Testis (tissue), 5 donors: ENCODE results near the gene TBC1D9. TPM values are rescaled to one million over a fixed set of nuclear protein-coding genes. Genes with fewer than 3 reads are reported as not detected.

ENCODE experiments used
- DNase-seq: peaks from one replicate; pipeline ENCODE4 v3.0.0-alpha.2; 2019
- H3K27ac ChIP-seq, 2 donors: fragments of 200-600 bp; sonication (generic); one replicate each; pipeline ENCODE4 v1.5.1; 2019
- H3K27me3 ChIP-seq: fragments of 200-600 bp; sonication (generic); one replicate; pipeline ENCODE4 v1.5.1; 2019
- H3K36me3 ChIP-seq: fragments of 200-600 bp; sonication (generic); one replicate; pipeline ENCODE4 v1.5.1; 2017; ENCODE audit warnings: low read depth; ENCODE audit errors: missing control alignments
- H3K4me1 ChIP-seq: fragments of 200-600 bp; sonication (generic); one replicate; pipeline ENCODE4 v1.5.1; 2019
- H3K4me3 ChIP-seq, 2 donors: fragments of 200-600 bp; sonication (generic); one replicate each; pipeline ENCODE4 v1.5.1; 2017 to 2019
- H3K9me3 ChIP-seq: fragments of 200-600 bp; sonication (generic); one replicate; pipeline ENCODE4 v1.5.1; 2017
- POLR2A ChIP-seq: fragments of 450-650 bp; IDR thresholded peaks from one replicate; pipeline ENCODE4 v1.6.1; 2017; ENCODE audit warnings: antibody characterized with exemption, mild to moderate bottlenecking, moderate library complexity
- WGBS, 2 donors: methylation state at CpG; one replicate each; pipeline ENCODE4 v1.1.5; 2018; 5-methylcytosine and 5-hydroxymethylcytosine counted together
- intact Hi-C: fragments of 100-400 bp; cut with DNase I; formaldehyde crosslinking; loops from one replicate; pipeline ENCODE4 v1.15.1; 2023; ENCODE audit warnings: low total_unique reads
- long read RNA-seq, 2 donors: transcript quantifications; one replicate each; lab custom pipeline, GENCODE V29; 2026
- polyA plus RNA-seq: library from polyadenylated mRNA; stranded (reverse); fragments of 350-450 nt; fragmentation: Illumina TruSeq; extraction: RNeasy Lipid Tissue Mini Kit (QIAGEN cat#74804); gene quantifications from one replicate; pipeline ENCODE4 v1.2.3, GENCODE V29; 2014; ENCODE audit warnings: low read depth, low replicate concordance; ENCODE audit not compliant: insufficient read depth
- total RNA-seq, 2 donors: library from RNA; depleted of rRNA; stranded (reverse); fragments of >200 nt; gene quantifications; one replicate each; pipeline ENCODE4 v1.2.3, GENCODE V29; 2016
- TF ChIP-seq, protein P1 (sequence below), 3 experiments: fragments of 450-650 bp in 2 of 3; fragments of 200-600 bp in 1 of 3; sonication (generic) in 1 of 3; IDR thresholded peaks; one replicate each; pipeline ENCODE4 v1.5.1; 2016 to 2019; ENCODE audit warnings: antibody characterized with exemption in 3 of 3, mild to moderate bottlenecking in 2 of 3, moderate library complexity in 1 of 3

TBC1D9 gene
- total RNA-seq (10 to 100 TPM in 1 of 2 donors, 1 to 10 TPM in 1; 9.8 to 13.1 TPM), polyA plus RNA-seq (8.6 TPM)
- long read RNA-seq, donor 1, full-length matches to known transcripts: 1 of 6 reads
- long read RNA-seq, donor 1, partial matches to known transcripts: 5 of 6 reads
- long read RNA-seq, donor 1, other reads (novel, unspliced or antisense): 0 of 6 reads
- long read RNA-seq, donor 2, full-length matches to known transcripts: 2 of 2 reads
- long read RNA-seq, donor 2, partial matches to known transcripts: 0 of 2 reads
- long read RNA-seq, donor 2, other reads (novel, unspliced or antisense): 0 of 2 reads

DNA sequence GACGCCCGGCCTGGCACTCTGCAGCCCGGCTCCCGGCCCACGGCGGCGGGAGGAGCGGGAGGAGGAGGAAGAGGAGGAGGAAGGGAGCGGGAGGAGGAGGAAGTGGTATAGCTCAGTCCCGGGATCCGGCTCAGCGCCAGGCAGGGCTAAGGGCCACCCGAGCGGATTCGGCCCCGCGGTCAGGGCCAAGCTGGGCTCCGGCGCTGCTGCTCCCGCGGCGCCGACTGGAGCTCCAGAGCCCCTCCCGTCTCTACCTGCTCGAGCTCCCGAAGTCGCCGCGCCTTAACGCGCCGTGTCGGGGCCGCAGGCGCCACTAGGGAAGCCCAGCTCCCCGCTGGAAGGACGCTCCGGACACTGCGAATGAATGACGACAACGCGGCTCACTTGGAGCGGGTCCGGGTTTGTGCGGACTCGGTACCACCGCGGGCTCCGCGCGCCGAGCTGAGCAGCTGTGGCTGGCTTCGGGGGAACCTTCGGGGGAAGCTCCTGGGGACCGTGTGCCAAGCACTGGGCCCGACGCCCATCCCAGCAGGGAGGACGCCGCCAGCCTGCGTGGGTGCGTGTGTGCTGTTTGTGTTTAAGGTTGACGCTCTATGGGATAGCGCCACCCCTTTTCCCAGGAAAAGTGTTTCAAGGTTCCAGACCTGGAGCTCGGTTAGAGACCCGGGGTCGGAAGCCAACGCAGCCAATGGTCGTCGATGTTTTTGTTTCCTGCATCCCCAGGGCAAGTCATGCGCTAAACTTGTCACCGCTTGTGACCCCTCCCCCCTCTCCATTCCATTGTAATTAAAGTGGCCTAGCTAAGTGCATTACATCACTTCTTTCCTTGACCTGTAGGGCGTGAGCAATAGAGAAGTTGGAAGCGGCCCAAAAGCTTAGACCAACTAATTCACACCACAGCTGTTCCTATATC, at the start of gene TBC1D9:
TBC1D9 (minus strand) TSS at position 67 of the 913 bp plus-strand sequence. CDS start 340 bp downstream, outside the sequence.
- Histone ChIP-seq H3K9me3 (no peaks in the 10 kb centered on the region), H3K4me1 (peaks cover 13% of the 10 kb centered on the region), H3K4me3 (peak within 1 kb of the TSS; percentile 84 to 85), H3K36me3 (no peaks in the 10 kb centered on the region), H3K27me3 (no peaks in the 10 kb centered on the region), H3K27ac (peak within 1 kb of the TSS; percentile 98 to 99)
- no peak for TF ChIP-seq POLR2A
- TF ChIP-seq, protein P1, sequence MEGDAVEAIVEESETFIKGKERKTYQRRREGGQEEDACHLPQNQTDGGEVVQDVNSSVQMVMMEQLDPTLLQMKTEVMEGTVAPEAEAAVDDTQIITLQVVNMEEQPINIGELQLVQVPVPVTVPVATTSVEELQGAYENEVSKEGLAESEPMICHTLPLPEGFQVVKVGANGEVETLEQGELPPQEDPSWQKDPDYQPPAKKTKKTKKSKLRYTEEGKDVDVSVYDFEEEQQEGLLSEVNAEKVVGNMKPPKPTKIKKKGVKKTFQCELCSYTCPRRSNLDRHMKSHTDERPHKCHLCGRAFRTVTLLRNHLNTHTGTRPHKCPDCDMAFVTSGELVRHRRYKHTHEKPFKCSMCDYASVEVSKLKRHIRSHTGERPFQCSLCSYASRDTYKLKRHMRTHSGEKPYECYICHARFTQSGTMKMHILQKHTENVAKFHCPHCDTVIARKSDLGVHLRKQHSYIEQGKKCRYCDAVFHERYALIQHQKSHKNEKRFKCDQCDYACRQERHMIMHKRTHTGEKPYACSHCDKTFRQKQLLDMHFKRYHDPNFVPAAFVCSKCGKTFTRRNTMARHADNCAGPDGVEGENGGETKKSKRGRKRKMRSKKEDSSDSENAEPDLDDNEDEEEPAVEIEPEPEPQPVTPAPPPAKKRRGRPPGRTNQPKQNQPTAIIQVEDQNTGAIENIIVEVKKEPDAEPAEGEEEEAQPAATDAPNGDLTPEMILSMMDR (IDR thresholded peaks at IDR 0.05): peak in 2 of 3 experiments; percentile 17 to 37
- intact Hi-C loops: no loop called here
- WGBS, 2 donors: 0 to 2% methylated on average over 9 to 72 of the region's 73 CpGs
- peak; percentile 89 for DNase-seq

DNA sequence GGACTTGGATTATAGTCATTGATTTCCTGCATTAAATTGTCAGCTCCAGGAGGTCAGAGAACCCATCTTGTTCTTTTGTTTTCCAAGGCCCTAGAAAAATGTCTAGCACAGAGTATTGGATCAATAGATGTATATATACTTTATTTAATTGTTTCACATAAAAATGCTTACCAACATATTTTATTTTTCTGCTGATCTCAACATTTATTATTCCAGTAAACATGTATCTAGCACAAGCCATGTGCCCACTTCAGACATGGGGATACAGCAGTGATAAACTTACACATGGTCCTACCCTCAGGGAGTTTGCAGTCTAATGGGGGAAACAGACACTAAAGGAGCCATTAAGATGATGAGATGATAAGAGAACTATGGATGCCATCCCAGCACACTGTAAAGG, 49.1 kb upstream of the TBC1D9 start:
- H3K36me3 ChIP-seq: no peaks in the 10 kb centered on the region
- peaks cover 17% of the 10 kb centered on the region for H3K4me1 ChIP-seq
- no peaks in the 10 kb centered on the region for H3K27me3 ChIP-seq
- H3K27ac ChIP-seq: no peak overlapping the region
- intact Hi-C loops: no loop called here
- H3K9me3 ChIP-seq: no peaks in the 10 kb centered on the region
- TF ChIP-seq POLR2A: no peak
- TF ChIP-seq, protein P1 (IDR thresholded peaks at IDR 0.05): no peak
- no peak for DNase-seq
- no peak overlapping the region for H3K4me3 ChIP-seq

DNA sequence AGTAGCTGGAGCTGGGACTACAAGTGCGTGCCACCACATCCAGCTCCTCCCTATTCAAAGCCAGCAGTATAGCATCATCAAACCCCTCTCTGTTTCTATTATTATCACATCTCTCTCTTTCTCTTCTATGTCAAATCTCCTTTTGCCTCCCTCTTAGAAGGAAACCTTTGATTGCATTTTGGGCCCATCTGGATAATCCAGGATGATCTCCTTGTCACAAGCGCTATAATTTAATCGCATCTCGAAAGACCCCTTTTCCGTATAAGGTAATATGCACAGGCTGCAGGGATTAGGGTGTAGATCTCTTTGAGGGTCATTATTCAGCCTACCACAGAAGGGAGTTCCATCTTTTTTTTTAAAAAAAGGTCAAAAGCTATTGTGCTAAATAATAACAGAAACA, 46.4 kb upstream of the TBC1D9 start:
- WGBS, 2 donors: 92 to 93% methylated on average over 5 of the region's 5 CpGs
- H3K27me3 ChIP-seq: no peaks in the 10 kb centered on the region
- DNase-seq: no peak
- H3K27ac ChIP-seq: no peak overlapping the region
- intact Hi-C loops: no loop called here
- no peak for TF ChIP-seq POLR2A
- TF ChIP-seq, protein P1 (IDR thresholded peaks at IDR 0.05): no peak
- no peak overlapping the region for H3K4me3 ChIP-seq
- peaks cover 3% of the 10 kb centered on the region for H3K4me1 ChIP-seq
- H3K36me3 ChIP-seq: no peaks in the 10 kb centered on the region
- H3K9me3 ChIP-seq: no peaks in the 10 kb centered on the region

DNA sequence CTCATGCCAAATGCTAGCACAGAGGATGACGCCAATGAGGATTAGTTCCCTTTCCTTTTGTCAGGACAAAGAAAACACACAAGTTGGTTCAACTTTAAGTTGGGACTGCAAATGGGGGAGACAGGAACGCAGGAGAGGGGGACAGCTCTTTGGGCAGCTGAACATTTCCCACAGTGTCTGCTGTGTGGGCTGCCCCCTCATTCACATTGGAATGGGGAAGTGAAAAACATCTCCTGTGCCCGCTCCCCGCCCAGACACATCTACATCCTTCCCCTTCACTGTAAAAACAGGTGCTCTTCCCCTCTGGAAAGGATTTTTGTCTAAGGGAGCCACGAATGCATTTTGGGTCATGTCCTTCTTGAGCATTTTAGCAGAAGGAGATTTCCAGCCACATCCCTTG, 44.5 kb upstream of the TBC1D9 start:
- WGBS, 2 donors: 66 to 78% methylated on average over 5 of the region's 5 CpGs

More for the DNA sequence above, 44.5 kb upstream of the TBC1D9 start:
- intact Hi-C loops: no loop called here
- no peak overlapping the region for H3K4me3 ChIP-seq
- TF ChIP-seq, protein P1 (IDR thresholded peaks at IDR 0.05): no peak
- TF ChIP-seq POLR2A: no peak
- H3K4me1 ChIP-seq: peaks cover 3% of the 10 kb centered on the region
- DNase-seq: no peak
- H3K27ac ChIP-seq: no peak overlapping the region
- no peaks in the 10 kb centered on the region for H3K36me3 ChIP-seq
- no peaks in the 10 kb centered on the region for H3K9me3 ChIP-seq
- H3K27me3 ChIP-seq: no peaks in the 10 kb centered on the region
